ENCODE measurements around the gene NDUFAF8. TPM values are rescaled to one million over a fixed set of nuclear protein-coding genes. Genes with fewer than 3 reads are reported as not detected.

Gene NDUFAF8
- total and polyA plus RNA-seq, 3 donors from 2014 or later = 61.1 to 63.4 (median 62.5) TPM

GRCh38 chr17:81264640-81265039 lies 25.5 kb downstream of the NDUFAF8 start:
- TF ChIP-seq POLR2A (IDR thresholded peaks at IDR 0.05) = no peak
- TF ChIP-seq, protein P1, sequence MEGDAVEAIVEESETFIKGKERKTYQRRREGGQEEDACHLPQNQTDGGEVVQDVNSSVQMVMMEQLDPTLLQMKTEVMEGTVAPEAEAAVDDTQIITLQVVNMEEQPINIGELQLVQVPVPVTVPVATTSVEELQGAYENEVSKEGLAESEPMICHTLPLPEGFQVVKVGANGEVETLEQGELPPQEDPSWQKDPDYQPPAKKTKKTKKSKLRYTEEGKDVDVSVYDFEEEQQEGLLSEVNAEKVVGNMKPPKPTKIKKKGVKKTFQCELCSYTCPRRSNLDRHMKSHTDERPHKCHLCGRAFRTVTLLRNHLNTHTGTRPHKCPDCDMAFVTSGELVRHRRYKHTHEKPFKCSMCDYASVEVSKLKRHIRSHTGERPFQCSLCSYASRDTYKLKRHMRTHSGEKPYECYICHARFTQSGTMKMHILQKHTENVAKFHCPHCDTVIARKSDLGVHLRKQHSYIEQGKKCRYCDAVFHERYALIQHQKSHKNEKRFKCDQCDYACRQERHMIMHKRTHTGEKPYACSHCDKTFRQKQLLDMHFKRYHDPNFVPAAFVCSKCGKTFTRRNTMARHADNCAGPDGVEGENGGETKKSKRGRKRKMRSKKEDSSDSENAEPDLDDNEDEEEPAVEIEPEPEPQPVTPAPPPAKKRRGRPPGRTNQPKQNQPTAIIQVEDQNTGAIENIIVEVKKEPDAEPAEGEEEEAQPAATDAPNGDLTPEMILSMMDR (IDR thresholded peaks at IDR 0.05) = no peak
- H3K27me3 ChIP-seq = no peaks in the 10 kb centered on the region
- no peak for DNase-seq
- no peak overlapping the region for H3K4me3 ChIP-seq
- no peaks in the 10 kb centered on the region for H3K36me3 ChIP-seq (ENCODE audit: low read depth, missing control alignments)
- WGBS, 2 donors = 97 to 100% methylated on average over 5 to 12 of the region's 12 CpGs
- H3K27ac ChIP-seq = no peak overlapping the region
- intact Hi-C loops (cut with DNase I; ENCODE audit: low total_unique reads) = no loop called here
- no peaks in the 10 kb centered on the region for H3K9me3 ChIP-seq
- H3K4me1 ChIP-seq = no peaks in the 10 kb centered on the region

DNA sequence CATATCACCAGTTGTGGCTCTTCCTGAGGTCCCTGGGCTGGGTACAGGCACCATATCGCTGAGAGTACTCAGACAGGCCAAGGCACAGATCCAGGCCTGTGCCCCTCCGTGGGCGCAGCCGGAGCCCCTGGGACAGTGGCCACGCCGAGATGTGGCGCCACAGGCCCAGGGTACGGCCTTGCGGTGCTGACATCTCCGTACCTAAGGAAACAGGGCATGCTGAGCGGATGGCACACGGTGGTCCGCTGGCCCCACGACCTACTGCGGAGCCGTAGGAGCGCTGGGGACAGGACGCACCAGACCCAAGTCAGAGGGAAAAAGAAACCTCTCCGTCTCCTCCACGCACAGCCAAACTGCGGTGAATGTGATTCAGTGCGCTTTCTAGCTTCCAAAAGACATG lies 26.5 kb downstream of the NDUFAF8 start:
- Histone ChIP-seq H3K27me3 (no peaks in the 10 kb centered on the region), H3K4me1 (no peaks in the 10 kb centered on the region), H3K4me3 (no peak overlapping the region), H3K36me3 (ENCODE audit: low read depth, missing control alignments) (no peaks in the 10 kb centered on the region), H3K9me3 (no peaks in the 10 kb centered on the region), H3K27ac (no peak overlapping the region)
- no peak for DNase-seq
- intact Hi-C loops (cut with DNase I; ENCODE audit: low total_unique reads) = no loop called here
- 93 to 94% methylated on average over 11 to 22 of the region's 22 CpGs for WGBS, 2 donors
- TF ChIP-seq, protein P1 (IDR thresholded peaks at IDR 0.05) = no peak
- TF ChIP-seq POLR2A (IDR thresholded peaks at IDR 0.05) = no peak

- Histone ChIP-seq H3K27ac (no peak overlapping the region), H3K9me3 (no peaks in the 10 kb centered on the region), H3K4me1 (no peaks in the 10 kb centered on the region), H3K27me3 (no peaks in the 10 kb centered on the region), H3K4me3 (no peak overlapping the region), H3K36me3 (ENCODE audit: low read depth, missing control alignments) (no peaks in the 10 kb centered on the region)
- WGBS, 2 donors = 94% methylated on average over 6 of the region's 6 CpGs
- TF ChIP-seq POLR2A (IDR thresholded peaks at IDR 0.05) = no peak
- intact Hi-C loops (cut with DNase I; ENCODE audit: low total_unique reads) = no loop called here
- no peak for DNase-seq
Measured at GRCh38 chr17:81267390-81268067, 28.4 kb downstream of the NDUFAF8 start.

DNA sequence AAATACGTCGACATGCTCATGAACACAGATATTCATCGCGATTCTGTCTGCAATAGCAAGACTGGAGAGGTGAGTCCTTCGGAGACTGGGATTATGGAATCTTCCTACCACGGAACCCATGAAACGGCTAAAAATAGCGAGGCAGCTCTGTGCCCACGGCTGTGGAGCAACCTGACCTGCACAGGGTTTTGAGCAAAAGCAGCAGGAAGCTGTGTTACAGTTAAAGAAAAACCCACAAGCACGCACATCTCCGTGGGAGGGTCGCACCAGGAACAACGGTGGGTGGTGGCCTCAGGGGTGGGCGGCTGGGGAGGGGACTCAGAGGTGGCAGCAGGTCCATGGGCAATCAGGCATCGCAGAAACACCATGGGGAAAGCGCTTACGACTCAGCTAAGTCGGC lies 31.2 kb downstream of the NDUFAF8 start:
- no peaks in the 10 kb centered on the region for H3K4me1 ChIP-seq
- intact Hi-C loops (cut with DNase I; ENCODE audit: low total_unique reads) = no loop called here

DNA sequence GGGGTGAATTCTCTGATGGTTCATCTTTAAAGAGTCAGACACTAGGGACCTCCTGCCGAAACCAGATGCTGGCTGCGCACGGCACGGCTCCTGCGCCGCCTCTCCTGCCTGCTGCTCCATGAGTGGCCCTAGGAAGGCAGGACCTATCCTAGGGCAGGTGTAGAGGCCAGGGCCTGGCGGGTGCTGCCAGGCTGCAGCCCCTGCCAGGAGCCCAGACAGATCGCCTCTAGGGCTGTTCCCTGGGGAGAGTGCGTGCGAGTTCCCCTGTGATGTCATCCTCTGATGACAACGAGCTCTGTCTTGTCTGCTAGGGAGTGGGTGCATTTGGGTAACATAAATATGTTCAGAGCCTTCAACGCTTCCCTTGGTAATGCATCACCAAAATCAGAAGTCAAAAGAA lies 32.1 kb downstream of the NDUFAF8 start:
- Histone ChIP-seq H3K4me1 (no peaks in the 10 kb centered on the region), H3K27me3 (no peaks in the 10 kb centered on the region), H3K27ac (no peak overlapping the region), H3K36me3 (ENCODE audit: low read depth, missing control alignments) (no peaks in the 10 kb centered on the region), H3K4me3 (no peak overlapping the region), H3K9me3 (no peaks in the 10 kb centered on the region)
- DNase-seq = no peak
- TF ChIP-seq POLR2A (IDR thresholded peaks at IDR 0.05) = no peak
- TF ChIP-seq, protein P1 (IDR thresholded peaks at IDR 0.05) = no peak
- intact Hi-C loops (cut with DNase I; ENCODE audit: low total_unique reads) = no loop called here
- 95 to 100% methylated on average over 3 to 12 of the region's 12 CpGs for WGBS, 2 donors

More for the DNA sequence above, 31.2 kb downstream of the NDUFAF8 start:
- Histone ChIP-seq H3K27me3 (no peaks in the 10 kb centered on the region), H3K27ac (no peak overlapping the region), H3K36me3 (ENCODE audit: low read depth, missing control alignments) (no peaks in the 10 kb centered on the region), H3K9me3 (no peaks in the 10 kb centered on the region), H3K4me3 (no peak overlapping the region)
- no peak for TF ChIP-seq POLR2A (IDR thresholded peaks at IDR 0.05)
- TF ChIP-seq, protein P1 (IDR thresholded peaks at IDR 0.05) = no peak
- DNase-seq = no peak
- WGBS, 2 donors = 92 to 94% methylated on average over 18 of the region's 18 CpGs
